ENCODE measurements around the gene ALDH3A2.

Gene ALDH3A2

DNA sequence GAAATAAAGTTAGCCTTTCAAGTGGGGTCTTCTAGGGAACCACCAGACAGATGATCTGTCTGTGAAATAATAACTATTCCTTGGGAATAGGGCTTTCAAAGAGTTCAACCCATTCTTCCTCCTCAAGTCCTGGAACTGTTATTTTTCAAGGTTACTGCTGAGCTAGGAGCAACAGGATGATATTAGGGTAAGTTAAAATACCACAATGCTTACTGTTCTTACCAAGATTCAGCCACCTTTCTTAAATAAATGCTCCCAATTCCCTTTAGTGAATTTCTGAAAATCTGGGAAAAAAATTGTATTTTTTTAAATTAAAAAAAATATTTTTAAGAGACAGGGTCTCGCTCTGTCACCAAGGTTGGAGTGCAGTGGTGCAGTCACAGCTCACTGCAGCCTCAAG is 26.9 kb upstream of the ALDH3A2 start:
- no peak overlapping the region for H3K4me3 ChIP-seq (ENCODE audit: low read length)
- no peak for DNase-seq (ENCODE audit: low read depth)
- TF ChIP-seq, protein P1, sequence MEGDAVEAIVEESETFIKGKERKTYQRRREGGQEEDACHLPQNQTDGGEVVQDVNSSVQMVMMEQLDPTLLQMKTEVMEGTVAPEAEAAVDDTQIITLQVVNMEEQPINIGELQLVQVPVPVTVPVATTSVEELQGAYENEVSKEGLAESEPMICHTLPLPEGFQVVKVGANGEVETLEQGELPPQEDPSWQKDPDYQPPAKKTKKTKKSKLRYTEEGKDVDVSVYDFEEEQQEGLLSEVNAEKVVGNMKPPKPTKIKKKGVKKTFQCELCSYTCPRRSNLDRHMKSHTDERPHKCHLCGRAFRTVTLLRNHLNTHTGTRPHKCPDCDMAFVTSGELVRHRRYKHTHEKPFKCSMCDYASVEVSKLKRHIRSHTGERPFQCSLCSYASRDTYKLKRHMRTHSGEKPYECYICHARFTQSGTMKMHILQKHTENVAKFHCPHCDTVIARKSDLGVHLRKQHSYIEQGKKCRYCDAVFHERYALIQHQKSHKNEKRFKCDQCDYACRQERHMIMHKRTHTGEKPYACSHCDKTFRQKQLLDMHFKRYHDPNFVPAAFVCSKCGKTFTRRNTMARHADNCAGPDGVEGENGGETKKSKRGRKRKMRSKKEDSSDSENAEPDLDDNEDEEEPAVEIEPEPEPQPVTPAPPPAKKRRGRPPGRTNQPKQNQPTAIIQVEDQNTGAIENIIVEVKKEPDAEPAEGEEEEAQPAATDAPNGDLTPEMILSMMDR (conservative IDR thresholded peaks at IDR 0.05; ENCODE audit: low read length), result no peak

DNA sequence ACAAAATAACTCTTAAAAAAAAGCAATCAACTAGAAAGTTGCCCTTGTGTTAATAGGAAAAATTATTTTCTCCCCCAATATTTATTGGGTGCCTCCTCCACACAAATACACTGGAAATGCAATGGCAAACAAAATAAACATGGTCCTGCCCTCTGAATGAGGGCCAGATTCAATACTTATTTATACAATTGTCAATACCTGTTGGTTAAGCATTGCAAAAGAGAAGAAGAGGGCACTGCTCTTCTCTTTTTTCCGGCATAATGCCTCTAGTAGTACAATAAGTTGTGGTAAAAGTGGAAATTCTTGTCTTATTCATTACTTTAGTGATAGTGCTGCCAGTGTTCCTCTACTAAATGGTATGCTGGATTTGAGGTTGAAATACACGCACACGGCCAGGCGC is 22.5 kb upstream of the ALDH3A2 start:
- no peak overlapping the region for H3K4me3 ChIP-seq (ENCODE audit: low read length)
- no peak for DNase-seq (ENCODE audit: low read depth)
- TF ChIP-seq, protein P1 (conservative IDR thresholded peaks at IDR 0.05; ENCODE audit: low read length), result no peak

DNA sequence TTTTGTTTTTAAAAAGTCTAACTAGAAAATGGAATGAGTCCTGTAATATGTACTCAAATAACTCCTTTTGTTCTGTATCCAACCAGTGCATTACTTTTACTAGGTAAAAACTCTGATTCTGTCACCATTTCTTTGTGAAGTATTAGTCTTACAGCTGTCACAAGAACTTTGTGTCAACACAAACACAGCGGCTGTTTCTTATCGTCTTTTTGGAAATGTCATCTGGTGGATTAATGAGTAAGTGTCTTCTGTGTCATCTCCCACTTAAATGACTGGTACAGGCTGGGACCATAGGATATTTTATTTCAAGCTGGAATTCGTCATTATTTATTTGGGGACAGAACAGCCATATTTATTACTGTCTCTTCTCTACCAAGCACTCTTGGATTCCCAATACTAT is 19.1 kb upstream of the ALDH3A2 start:
- DNase-seq (ENCODE audit: low read depth), result no peak
- TF ChIP-seq, protein P1 (conservative IDR thresholded peaks at IDR 0.05; ENCODE audit: low read length), result no peak
- no peak overlapping the region for H3K4me3 ChIP-seq (ENCODE audit: low read length)

DNA sequence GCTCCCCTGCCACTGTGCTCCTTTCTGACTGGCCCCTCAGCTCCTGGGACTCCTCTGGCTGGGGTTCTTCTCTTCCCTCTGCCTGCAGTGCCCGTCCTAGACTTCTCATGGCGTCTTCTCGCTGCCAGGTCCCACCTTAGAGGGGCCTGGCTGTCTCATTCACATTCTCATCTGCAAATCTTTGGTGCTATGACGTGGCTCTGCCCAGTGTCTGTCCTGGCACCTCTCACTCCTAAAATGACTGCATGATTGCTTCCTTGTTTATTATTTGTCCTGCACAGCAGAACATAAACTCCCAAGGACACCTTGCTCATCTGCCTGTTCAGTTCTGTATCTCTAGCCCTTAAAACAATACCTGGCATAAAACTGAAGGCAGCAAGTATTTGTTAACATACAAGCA is 18.5 kb upstream of the ALDH3A2 start:
- H3K4me3 ChIP-seq (ENCODE audit: low read length), result no peak overlapping the region
- TF ChIP-seq, protein P1 (conservative IDR thresholded peaks at IDR 0.05; ENCODE audit: low read length), result no peak
- DNase-seq (ENCODE audit: low read depth), result no peak

DNA sequence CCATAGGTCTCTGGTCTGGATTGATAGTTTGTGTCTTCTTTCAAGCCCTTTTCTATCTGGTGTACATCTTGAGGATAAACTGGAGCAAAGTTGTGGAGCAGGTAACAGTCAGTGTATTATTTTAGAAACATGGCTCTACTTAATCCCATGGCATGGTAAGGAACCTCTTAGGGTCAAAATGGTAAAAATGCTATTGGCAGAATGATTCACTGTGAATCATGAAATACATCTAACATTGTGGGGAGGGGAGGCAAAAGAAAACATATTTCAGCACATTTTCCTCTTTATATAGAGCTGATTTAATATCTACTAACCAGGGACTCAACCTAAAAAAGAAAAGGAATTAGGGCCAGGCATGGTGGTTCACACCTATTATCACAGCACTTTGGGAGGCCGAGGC is 17.9 kb upstream of the ALDH3A2 start:
- no peak for DNase-seq (ENCODE audit: low read depth)
- no peak overlapping the region for H3K4me3 ChIP-seq (ENCODE audit: low read length)
- TF ChIP-seq, protein P1 (conservative IDR thresholded peaks at IDR 0.05; ENCODE audit: low read length), result no peak

DNA sequence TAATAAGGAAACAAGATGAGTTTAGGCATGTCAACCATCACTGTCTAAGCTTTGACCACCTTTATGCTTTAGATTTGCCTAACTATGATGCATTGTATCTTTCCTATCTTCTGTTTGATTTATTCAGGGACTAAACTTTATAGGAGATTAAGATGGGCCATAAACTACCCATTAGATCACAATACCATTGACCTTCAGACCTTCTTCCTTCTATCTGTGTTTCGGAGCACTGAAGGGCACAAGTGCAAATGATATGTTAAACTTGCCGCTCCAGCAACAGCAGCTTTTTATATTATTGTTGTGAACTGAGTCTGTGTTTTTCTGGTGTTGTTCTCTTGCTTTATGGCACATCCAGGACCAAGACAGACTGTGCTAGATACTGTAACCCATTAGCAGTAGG is 16.6 kb upstream of the ALDH3A2 start:
- no peak overlapping the region for H3K4me3 ChIP-seq (ENCODE audit: low read length)
- TF ChIP-seq, protein P1 (conservative IDR thresholded peaks at IDR 0.05; ENCODE audit: low read length), result no peak
- no peak for DNase-seq (ENCODE audit: low read depth)

DNA sequence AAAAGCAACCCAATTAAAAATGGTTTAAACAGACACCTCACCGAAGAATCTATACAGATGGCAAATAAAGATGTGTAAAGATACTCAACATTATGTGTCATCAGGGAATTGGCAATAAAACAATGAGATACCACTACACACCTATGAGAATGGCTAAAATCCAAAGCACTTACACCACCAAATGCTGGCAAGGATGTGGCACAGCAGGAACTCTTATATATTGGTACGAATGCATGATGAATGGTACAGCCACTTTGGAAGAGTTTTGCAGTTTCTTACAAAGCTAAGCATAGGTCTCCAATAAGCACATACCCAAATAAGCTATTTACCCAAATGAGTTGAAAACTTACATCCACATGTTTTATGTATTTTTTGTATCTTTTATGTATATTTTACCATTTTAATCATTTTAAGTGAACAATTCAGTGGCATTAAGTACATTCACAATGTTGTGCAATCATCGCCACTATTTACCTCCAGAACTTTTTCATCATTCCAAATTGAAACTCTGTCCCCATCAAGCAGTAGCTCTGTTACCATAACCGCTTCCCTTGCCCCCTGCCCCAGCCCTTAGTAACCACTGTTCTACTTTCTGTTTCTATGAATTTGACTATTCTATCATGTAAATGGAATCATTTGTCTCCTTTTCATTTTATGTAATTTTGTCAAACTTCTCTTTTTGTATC is 6.7 kb upstream of the ALDH3A2 start:
- TF ChIP-seq, protein P1 (conservative IDR thresholded peaks at IDR 0.05; ENCODE audit: low read length), result no peak
- H3K4me3 ChIP-seq (ENCODE audit: low read length), result no peak overlapping the region
- no peak for DNase-seq (ENCODE audit: low read depth)
